ENCODE results near the gene COG5. TPM values are rescaled to one million over a fixed set of nuclear protein-coding genes. Genes with fewer than 3 reads are reported as not detected.

Gene COG5
- total RNA-seq, 1 experiment from 2014 or later: 29.1 TPM

DNA sequence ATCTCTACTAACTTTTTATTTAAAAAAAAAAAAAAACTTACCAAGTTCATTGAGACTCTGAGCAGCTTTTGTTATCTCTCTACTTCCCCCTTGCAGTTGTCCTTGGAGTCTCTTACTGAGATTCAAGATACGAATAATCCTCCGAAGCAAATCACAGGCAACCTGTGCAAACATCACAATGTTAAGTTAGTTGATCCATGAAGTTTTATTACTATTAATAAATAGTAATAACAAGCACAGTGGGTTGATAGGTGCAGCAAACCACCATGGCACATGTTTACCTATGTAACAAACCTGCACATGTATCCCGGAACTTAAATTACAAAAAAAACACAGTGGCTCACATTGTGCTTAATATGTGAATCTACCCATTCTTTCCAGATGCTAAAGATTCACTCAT, 36.5 kb downstream of the COG5 start:
- ChIA-PET CTCF (no interaction called here), POLR2A (no interaction called here)
- Histone ChIP-seq H3K9me3 (ENCODE audit: control insufficient read depth, insufficient read depth, low read depth, low read length) (no peaks in the 10 kb centered on the region), H3K27ac (ENCODE audit: low read length) (no peak overlapping the region), H3K4me3 (ENCODE audit: low read depth in 2 of 2, low read length in 2 of 2) (no peak overlapping the region), H3K36me3 (ENCODE audit: control insufficient read depth, insufficient read depth, low read length) (no peaks in the 10 kb centered on the region), H3K27me3 (ENCODE audit: control insufficient read depth, insufficient read depth, low read length) (no peaks in the 10 kb centered on the region), H3K4me1 (ENCODE audit: control insufficient read depth, insufficient read depth, low read length) (no peaks in the 10 kb centered on the region)
- TF ChIP-seq, protein P1, sequence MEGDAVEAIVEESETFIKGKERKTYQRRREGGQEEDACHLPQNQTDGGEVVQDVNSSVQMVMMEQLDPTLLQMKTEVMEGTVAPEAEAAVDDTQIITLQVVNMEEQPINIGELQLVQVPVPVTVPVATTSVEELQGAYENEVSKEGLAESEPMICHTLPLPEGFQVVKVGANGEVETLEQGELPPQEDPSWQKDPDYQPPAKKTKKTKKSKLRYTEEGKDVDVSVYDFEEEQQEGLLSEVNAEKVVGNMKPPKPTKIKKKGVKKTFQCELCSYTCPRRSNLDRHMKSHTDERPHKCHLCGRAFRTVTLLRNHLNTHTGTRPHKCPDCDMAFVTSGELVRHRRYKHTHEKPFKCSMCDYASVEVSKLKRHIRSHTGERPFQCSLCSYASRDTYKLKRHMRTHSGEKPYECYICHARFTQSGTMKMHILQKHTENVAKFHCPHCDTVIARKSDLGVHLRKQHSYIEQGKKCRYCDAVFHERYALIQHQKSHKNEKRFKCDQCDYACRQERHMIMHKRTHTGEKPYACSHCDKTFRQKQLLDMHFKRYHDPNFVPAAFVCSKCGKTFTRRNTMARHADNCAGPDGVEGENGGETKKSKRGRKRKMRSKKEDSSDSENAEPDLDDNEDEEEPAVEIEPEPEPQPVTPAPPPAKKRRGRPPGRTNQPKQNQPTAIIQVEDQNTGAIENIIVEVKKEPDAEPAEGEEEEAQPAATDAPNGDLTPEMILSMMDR (IDR thresholded peaks at IDR 0.05): no peak
- TF ChIP-seq TCF7L2 (IDR thresholded peaks at IDR 0.05; ENCODE audit: low read depth, low read length) (no peak), POLR2AphosphoS5 (IDR thresholded peaks at IDR 0.05; ENCODE audit: low read depth, low read length) (no peak), SIN3A (IDR thresholded peaks at IDR 0.05; ENCODE audit: borderline replicate concordance, insufficient read depth, low read depth, low read length) (no peak)
- TF ChIP-seq, protein P2, sequence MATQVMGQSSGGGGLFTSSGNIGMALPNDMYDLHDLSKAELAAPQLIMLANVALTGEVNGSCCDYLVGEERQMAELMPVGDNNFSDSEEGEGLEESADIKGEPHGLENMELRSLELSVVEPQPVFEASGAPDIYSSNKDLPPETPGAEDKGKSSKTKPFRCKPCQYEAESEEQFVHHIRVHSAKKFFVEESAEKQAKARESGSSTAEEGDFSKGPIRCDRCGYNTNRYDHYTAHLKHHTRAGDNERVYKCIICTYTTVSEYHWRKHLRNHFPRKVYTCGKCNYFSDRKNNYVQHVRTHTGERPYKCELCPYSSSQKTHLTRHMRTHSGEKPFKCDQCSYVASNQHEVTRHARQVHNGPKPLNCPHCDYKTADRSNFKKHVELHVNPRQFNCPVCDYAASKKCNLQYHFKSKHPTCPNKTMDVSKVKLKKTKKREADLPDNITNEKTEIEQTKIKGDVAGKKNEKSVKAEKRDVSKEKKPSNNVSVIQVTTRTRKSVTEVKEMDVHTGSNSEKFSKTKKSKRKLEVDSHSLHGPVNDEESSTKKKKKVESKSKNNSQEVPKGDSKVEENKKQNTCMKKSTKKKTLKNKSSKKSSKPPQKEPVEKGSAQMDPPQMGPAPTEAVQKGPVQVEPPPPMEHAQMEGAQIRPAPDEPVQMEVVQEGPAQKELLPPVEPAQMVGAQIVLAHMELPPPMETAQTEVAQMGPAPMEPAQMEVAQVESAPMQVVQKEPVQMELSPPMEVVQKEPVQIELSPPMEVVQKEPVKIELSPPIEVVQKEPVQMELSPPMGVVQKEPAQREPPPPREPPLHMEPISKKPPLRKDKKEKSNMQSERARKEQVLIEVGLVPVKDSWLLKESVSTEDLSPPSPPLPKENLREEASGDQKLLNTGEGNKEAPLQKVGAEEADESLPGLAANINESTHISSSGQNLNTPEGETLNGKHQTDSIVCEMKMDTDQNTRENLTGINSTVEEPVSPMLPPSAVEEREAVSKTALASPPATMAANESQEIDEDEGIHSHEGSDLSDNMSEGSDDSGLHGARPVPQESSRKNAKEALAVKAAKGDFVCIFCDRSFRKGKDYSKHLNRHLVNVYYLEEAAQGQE (IDR thresholded peaks at IDR 0.05; ENCODE audit: insufficient read depth in 1 of 2, low read depth in 2 of 2, low read length in 1 of 2): no peak
- ATAC-seq (no peak), DNase-seq (ENCODE audit: low read depth, low spot score) (no peak)
- no TSS peak for BruUV-seq (replicated peaks)
- intact Hi-C loops (cut with micrococcal nuclease; ENCODE audit: unreplicated experiment) (no loop called here), in situ Hi-C loops (cut with HindIII; ENCODE audit: low pct_unique_long_range_greater_than_20kb, low sequenced_read_pairs) (no loop called here)

DNA sequence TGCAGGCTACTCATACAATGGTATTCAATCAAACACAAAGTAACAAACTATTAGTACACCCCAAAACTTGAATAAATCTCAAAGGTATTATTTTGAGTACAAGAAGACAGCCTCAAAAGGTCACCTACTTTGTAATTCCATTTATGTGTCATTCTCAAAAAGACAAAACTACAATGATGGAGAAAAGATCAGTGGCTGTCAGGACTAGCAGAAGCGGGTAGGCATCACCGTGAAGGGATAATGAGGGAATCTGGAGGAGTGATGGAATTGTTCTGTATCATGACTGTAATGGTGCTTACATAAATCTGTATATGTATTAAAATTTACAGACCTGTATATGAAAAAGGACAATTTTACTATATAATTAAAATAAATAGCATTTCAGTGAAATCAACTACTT, 37.0 kb downstream of the COG5 start:
- no peak for ATAC-seq
- H3K27ac ChIP-seq (ENCODE audit: low read length): no peak overlapping the region
- DNase-seq (ENCODE audit: low read depth, low spot score): no peak
- H3K4me3 ChIP-seq (ENCODE audit: low read depth in 2 of 2, low read length in 2 of 2): no peak overlapping the region
- intact Hi-C loops (cut with micrococcal nuclease; ENCODE audit: unreplicated experiment) (no loop called here), in situ Hi-C loops (cut with HindIII; ENCODE audit: low pct_unique_long_range_greater_than_20kb, low sequenced_read_pairs) (no loop called here)
- no peaks in the 10 kb centered on the region for H3K27me3 ChIP-seq (ENCODE audit: control insufficient read depth, insufficient read depth, low read length)
- POLR2A ChIA-PET: no interaction called here
- no TSS peak for BruUV-seq (replicated peaks)
- no peaks in the 10 kb centered on the region for H3K36me3 ChIP-seq (ENCODE audit: control insufficient read depth, insufficient read depth, low read length)
- TF ChIP-seq POLR2AphosphoS5 (IDR thresholded peaks at IDR 0.05; ENCODE audit: low read depth, low read length) (no peak), SIN3A (IDR thresholded peaks at IDR 0.05; ENCODE audit: borderline replicate concordance, insufficient read depth, low read depth, low read length) (no peak), TCF7L2 (IDR thresholded peaks at IDR 0.05; ENCODE audit: low read depth, low read length) (no peak)
- TF ChIP-seq, protein P1 (IDR thresholded peaks at IDR 0.05): no peak
- TF ChIP-seq, protein P2 (IDR thresholded peaks at IDR 0.05; ENCODE audit: insufficient read depth in 1 of 2, low read depth in 2 of 2, low read length in 1 of 2): no peak
- CTCF ChIA-PET: no interaction called here
- H3K4me1 ChIP-seq (ENCODE audit: control insufficient read depth, insufficient read depth, low read length): no peaks in the 10 kb centered on the region
- H3K9me3 ChIP-seq (ENCODE audit: control insufficient read depth, insufficient read depth, low read depth, low read length): no peaks in the 10 kb centered on the region
